OCI-LY3 (cell line): ENCODE results near the gene HELLS.
"Not testable (repeated sequence)": the region's sequence is repeated elsewhere in the genome, so short reads cannot be mapped to it uniquely, and the experiment has no call there.

Experiments
- H2AFZ ChIP-seq: fragments of 200-600, 300-600 bp; shearing (Covaris generic); 2 replicates; pipeline ENCODE4 v1.6.0; 2014; ENCODE audit warnings: antibody characterized with exemption, low read depth, low read length
- H3K27ac ChIP-seq: fragments of 200-600, 300-600 bp; sonication (generic); 2 replicates; pipeline ENCODE4 v1.5.1; 2014; ENCODE audit warnings: mild to moderate bottlenecking, low read length, moderate library complexity, mixed read lengths
- H3K27me3 ChIP-seq: fragments of 200-600, 300-600 bp; sonication (generic); 2 replicates; pipeline ENCODE4 v1.6.1; 2014; ENCODE audit warnings: low read depth, low read length, mixed read lengths
- H3K36me3 ChIP-seq: fragments of 200-600, 300-600 bp; sonication (generic); replicated peaks from 2 replicates; pipeline ENCODE3; 2014; ENCODE audit warnings: low read depth, low read length, mixed read lengths
- H3K4me1 ChIP-seq: fragments of 300-600, 200-600 bp; sonication (generic); 2 replicates; pipeline ENCODE4 v1.6.1; 2014; ENCODE audit warnings: low read length, mixed read lengths
- H3K4me2 ChIP-seq: fragments of 200-600, 300-600 bp; sonication (generic); 2 replicates; pipeline ENCODE4 v1.6.1; 2014; ENCODE audit warnings: low read length, mixed read lengths
- H3K4me3 ChIP-seq: fragments of 300-600, 200-600 bp; sonication (generic); 2 replicates; pipeline ENCODE4 v1.5.1; 2014; ENCODE audit warnings: antibody characterized with exemption, mild to moderate bottlenecking, low read length, moderate library complexity
- H3K79me2 ChIP-seq: fragments of 300-600, 200-600 bp; shearing (Covaris generic); 2 replicates; pipeline ENCODE4 v1.6.1; 2014; ENCODE audit warnings: mild to moderate bottlenecking, low read length, mixed read lengths
- H3K9ac ChIP-seq: fragments of 300-600, 200-600 bp; shearing (Covaris generic); 2 replicates; pipeline ENCODE4 v1.6.0; 2014; ENCODE audit warnings: mild to moderate bottlenecking, low read length, moderate library complexity
- H3K9me3 ChIP-seq: fragments of 200-600, 300-600 bp; shearing (Covaris generic); 2 replicates; pipeline ENCODE4 v1.6.1; 2014; ENCODE audit warnings: low read length, mixed read lengths; ENCODE audit not compliant: insufficient read depth
- H4K20me1 ChIP-seq: fragments of 200-600, 300-600 bp; sonication (generic); 2 replicates; pipeline ENCODE4 v1.6.1; 2016; ENCODE audit warnings: low read length, mixed read lengths; ENCODE audit not compliant: insufficient read depth
- EZH2phosphoT487 ChIP-seq: fragments of 200-600 bp; shearing (Covaris generic); IDR thresholded peaks from 2 replicates; pipeline ENCODE4 v1.6.1; 2018; ENCODE audit warnings: antibody characterized with exemption, mixed run types, low read depth
- TF ChIP-seq, protein P1 (sequence below): fragments of 200-600, 300-600 bp; sonication (generic); IDR thresholded peaks from 2 replicates; pipeline ENCODE4 v1.5.1; 2014; ENCODE audit warnings: antibody characterized with exemption, low read length, low read depth

Gene HELLS

DNA sequence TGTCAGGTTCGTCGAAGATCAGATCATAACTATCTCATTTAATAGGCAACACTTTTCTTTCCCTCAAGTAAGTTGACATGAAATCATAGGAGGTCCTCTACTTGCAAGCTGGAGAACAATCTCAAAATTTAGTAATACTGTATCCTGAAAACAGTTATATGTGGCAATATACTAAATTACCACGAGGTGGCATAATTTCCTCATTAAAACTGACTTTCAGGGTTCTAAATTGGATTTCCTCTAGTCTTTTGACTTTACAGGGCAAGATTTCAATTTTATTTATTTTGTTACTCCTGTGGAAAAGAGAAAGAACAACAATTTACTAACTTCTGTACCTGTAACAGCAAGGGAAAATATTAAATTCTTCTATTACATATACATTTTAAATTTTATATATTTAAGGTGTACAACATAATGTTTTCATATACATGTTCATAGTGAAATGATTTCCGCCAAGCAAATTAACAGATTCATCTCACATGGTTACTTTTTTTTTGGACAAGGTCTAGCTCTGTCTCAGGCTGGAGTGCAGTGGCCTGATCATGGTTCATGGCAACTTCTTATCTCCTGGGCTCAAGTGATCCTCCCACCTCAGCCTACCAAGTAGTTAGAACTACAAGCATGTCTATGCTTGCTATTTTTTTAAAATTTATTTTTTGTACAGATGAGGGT, 84.6 kb downstream of the HELLS start:
- no peaks in the 10 kb centered on the region for H3K27me3 ChIP-seq
- H3K36me3 ChIP-seq: no peaks in the 10 kb centered on the region
- H3K4me1 ChIP-seq: no peaks in the 10 kb centered on the region
- H3K79me2 ChIP-seq: no peaks in the 10 kb centered on the region
- no peak overlapping the region for H3K4me3 ChIP-seq
- TF ChIP-seq EZH2phosphoT487: no peak
- TF ChIP-seq, protein P1, sequence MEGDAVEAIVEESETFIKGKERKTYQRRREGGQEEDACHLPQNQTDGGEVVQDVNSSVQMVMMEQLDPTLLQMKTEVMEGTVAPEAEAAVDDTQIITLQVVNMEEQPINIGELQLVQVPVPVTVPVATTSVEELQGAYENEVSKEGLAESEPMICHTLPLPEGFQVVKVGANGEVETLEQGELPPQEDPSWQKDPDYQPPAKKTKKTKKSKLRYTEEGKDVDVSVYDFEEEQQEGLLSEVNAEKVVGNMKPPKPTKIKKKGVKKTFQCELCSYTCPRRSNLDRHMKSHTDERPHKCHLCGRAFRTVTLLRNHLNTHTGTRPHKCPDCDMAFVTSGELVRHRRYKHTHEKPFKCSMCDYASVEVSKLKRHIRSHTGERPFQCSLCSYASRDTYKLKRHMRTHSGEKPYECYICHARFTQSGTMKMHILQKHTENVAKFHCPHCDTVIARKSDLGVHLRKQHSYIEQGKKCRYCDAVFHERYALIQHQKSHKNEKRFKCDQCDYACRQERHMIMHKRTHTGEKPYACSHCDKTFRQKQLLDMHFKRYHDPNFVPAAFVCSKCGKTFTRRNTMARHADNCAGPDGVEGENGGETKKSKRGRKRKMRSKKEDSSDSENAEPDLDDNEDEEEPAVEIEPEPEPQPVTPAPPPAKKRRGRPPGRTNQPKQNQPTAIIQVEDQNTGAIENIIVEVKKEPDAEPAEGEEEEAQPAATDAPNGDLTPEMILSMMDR: peak; percentile 64
- H3K27ac ChIP-seq: no peak overlapping the region
- no peaks in the 10 kb centered on the region for H4K20me1 ChIP-seq
- H2AFZ ChIP-seq: no peak overlapping the region
- no peak overlapping the region for H3K4me2 ChIP-seq
- H3K9me3 ChIP-seq: no peaks in the 10 kb centered on the region
- no peak overlapping the region for H3K9ac ChIP-seq

DNA sequence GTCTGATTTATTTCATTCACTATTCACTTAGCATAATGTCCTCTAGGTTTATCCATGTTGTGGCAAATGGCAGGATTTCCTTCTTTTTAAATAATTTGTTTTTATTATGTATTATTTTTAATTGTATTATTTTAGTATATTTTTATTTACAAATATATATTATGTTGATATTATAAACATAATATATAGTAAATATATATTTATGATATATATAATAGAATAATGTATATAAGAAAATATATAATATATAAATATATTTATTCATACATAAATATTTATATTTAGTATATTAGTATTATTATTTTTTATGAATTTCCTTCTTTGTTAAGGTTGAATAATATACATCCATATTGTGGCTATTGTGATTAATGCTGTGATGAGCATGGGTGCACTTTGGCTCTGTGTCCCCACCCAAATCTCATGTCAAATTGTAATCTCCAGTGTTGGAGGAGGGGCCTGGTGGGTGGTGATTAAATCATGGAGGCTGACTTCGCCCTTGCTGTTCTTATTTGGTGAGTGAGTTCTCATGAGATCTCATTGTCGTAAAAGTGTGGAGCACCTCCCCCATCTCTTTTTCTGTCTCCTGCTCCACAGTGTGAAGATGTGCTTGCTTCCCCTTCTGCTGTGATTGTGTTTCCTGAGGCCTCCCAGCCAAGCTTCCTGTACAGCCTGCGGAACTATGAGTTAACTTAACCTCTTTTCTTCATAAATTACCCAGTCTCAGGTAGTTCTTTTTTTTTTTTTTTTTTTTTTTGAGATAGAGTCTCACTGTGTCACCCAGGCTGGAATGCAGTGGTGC, 85.7 kb downstream of the HELLS start:
- Histone ChIP-seq H3K36me3 (no peaks in the 10 kb centered on the region), H3K79me2 (no peaks in the 10 kb centered on the region), H3K27me3 (no peaks in the 10 kb centered on the region), H4K20me1 (no peaks in the 10 kb centered on the region), H3K9ac (no peak overlapping the region), H3K4me1 (no peaks in the 10 kb centered on the region), H3K4me2 (no peak overlapping the region), H3K4me3 (no peak overlapping the region), H3K9me3 (no peaks in the 10 kb centered on the region), H3K27ac (no peak overlapping the region), H2AFZ (no peak overlapping the region)
- TF ChIP-seq, protein P1: no peak
- no peak for TF ChIP-seq EZH2phosphoT487

DNA sequence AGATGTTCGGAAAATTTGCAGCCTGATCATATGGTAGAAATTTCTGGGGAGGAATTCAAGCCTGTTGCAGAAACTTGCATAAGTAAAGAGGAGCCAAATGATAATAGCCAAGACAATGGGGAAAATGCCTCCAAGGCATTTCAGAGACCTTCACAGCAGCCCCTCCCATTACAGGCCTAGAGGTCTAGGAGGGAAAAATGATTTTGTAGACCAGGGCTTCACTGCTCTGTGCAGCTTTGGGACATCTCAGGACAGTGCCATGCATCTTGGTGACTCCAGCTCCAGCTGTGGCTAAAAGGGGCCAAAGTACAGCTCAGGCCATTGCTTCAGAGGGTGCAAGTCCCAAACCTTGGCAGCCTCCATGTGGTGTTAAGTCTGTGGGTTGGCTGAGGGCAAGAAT, 87.4 kb downstream of the HELLS start:
- H3K27me3 ChIP-seq: no peaks in the 10 kb centered on the region
- H3K4me1 ChIP-seq: no peaks in the 10 kb centered on the region
- H4K20me1 ChIP-seq: no peaks in the 10 kb centered on the region
- H3K27ac ChIP-seq: no peak overlapping the region
- no peaks in the 10 kb centered on the region for H3K79me2 ChIP-seq
- H3K36me3 ChIP-seq: no peaks in the 10 kb centered on the region
- no peak overlapping the region for H3K4me2 ChIP-seq
- no peaks in the 10 kb centered on the region for H3K9me3 ChIP-seq
- no peak for TF ChIP-seq EZH2phosphoT487
- TF ChIP-seq, protein P1: no peak
- no peak overlapping the region for H3K4me3 ChIP-seq
- no peak overlapping the region for H3K9ac ChIP-seq
- H2AFZ ChIP-seq: no peak overlapping the region

DNA sequence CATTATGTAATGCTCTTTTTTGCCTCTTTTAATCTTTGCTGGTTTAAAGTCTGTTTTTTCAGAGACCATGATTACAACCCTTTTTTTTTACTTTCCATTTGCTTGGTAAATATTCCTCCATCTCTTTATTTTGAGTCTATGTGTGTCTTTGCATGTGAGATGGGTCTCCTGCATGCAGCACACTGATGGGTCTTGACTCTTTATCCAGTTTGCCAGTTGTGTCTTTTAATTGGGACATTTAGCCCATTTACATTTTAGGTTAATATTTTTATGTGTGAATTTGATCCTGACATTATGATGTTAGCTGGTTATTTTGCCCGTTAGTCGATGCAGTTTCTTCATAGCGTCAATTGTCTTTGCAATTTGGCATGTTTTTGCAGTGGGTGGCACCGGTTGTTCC, 92.5 kb downstream of the HELLS start:
- H2AFZ ChIP-seq, H3K4me1 ChIP-seq, H3K27ac ChIP-seq, H3K36me3 ChIP-seq, H3K9me3 ChIP-seq, H3K79me2 ChIP-seq, H3K27me3 ChIP-seq, H3K4me3 ChIP-seq, H3K4me2 ChIP-seq, H3K9ac ChIP-seq, H4K20me1 ChIP-seq: not testable (repeated sequence)
